Ishikawa (cell line): ENCODE measurements around the gene MTMR2.

Experiments used
- CEBPB ChIP-seq: IDR thresholded peaks from 2 replicates; pipeline ENCODE4 v1.6.1; 2012
- CREB1 ChIP-seq: IDR thresholded peaks from 2 replicates; pipeline ENCODE4 v1.6.1; 2012; ENCODE audit warnings: low read depth
- EGR1 ChIP-seq: IDR thresholded peaks from 2 replicates; pipeline ENCODE4 v1.6.1; 2012
- EP300 ChIP-seq: IDR thresholded peaks from 2 replicates; pipeline ENCODE4 v1.6.1; 2012; ENCODE audit warnings: borderline replicate concordance
- FOXM1 ChIP-seq: IDR thresholded peaks from 2 replicates; pipeline ENCODE4 v1.6.1; 2012; ENCODE audit warnings: low read depth, borderline replicate concordance
- MAX ChIP-seq: IDR thresholded peaks from 2 replicates; pipeline ENCODE4 v1.6.1; 2012
- NFIC ChIP-seq: IDR thresholded peaks from 2 replicates; pipeline ENCODE4 v1.6.1; 2012
- RAD21 ChIP-seq: IDR thresholded peaks from 2 replicates; pipeline ENCODE4 v1.6.1; 2012; ENCODE audit warnings: low read depth
- REST ChIP-seq: IDR thresholded peaks from 2 replicates; pipeline ENCODE4 v1.6.1; 2012; ENCODE audit warnings: low read depth, mild to moderate bottlenecking
- TAF1 ChIP-seq: IDR thresholded peaks from 2 replicates; pipeline ENCODE4 v1.6.1; 2012; ENCODE audit warnings: low read depth, mild to moderate bottlenecking
- TCF12 ChIP-seq: IDR thresholded peaks from 2 replicates; pipeline ENCODE4 v1.6.1; 2012; ENCODE audit warnings: low read depth
- TEAD4 ChIP-seq: IDR thresholded peaks from 2 replicates; pipeline ENCODE4 v1.6.1; 2012
- USF1 ChIP-seq: IDR thresholded peaks from 2 replicates; pipeline ENCODE4 v1.6.1; 2012
- YY1 ChIP-seq: IDR thresholded peaks from 2 replicates; pipeline ENCODE4 v1.6.1; 2012; ENCODE audit warnings: low read depth
- ZBTB7A ChIP-seq: IDR thresholded peaks from 2 replicates; pipeline ENCODE4 v1.6.1; 2012; ENCODE audit warnings: low read depth

MTMR2 gene

GRCh38 chr11:95898782-95899181 is 25.1 kb downstream of the MTMR2 start:
- TF ChIP-seq RAD21 (no peak), FOXM1 (no peak), TCF12 (no peak), NFIC (no peak), USF1 (no peak), YY1 (no peak), EGR1 (no peak), TAF1 (no peak), CREB1 (no peak), EP300 (no peak), MAX (no peak), CEBPB (no peak)

GRCh38 chr11:95897731-95898130 is 26.2 kb downstream of the MTMR2 start:
- TF ChIP-seq USF1 (no peak), CEBPB (no peak), RAD21 (no peak), REST (no peak), TAF1 (no peak), NFIC (no peak), FOXM1 (no peak), EP300 (no peak), ZBTB7A (no peak), YY1 (no peak), MAX (no peak), EGR1 (no peak), TCF12 (no peak), TEAD4 (no peak), CREB1 (no peak)

- TF ChIP-seq CREB1 (no peak), RAD21 (no peak), EGR1 (no peak), MAX (no peak), USF1 (no peak), ZBTB7A (no peak), REST (no peak), TCF12 (no peak), EP300 (no peak), CEBPB (no peak), YY1 (no peak), TAF1 (no peak), NFIC (no peak), TEAD4 (no peak), FOXM1 (no peak)
Measured at GRCh38 chr11:95895815-95896214, 28.1 kb downstream of the MTMR2 start.

GRCh38 chr11:95892892-95893570 is 30.9 kb downstream of the MTMR2 start:
- TF ChIP-seq CREB1 (no peak), TCF12 (no peak), MAX (no peak), REST (no peak), NFIC (no peak), EGR1 (no peak), TEAD4 (no peak), YY1 (no peak), EP300 (no peak), CEBPB (no peak), TAF1 (no peak), USF1 (no peak), RAD21 (no peak), ZBTB7A (no peak), FOXM1 (no peak)
